ENCODE data around the gene CAMK1D.

GRCh38 chr10:12667052-12667451, 317.7 kb downstream of the CAMK1D start:
- no peak for TF ChIP-seq CTCF (IDR thresholded peaks at IDR 0.05)
- TF ChIP-seq POLR2A (IDR thresholded peaks at IDR 0.05) = no peak

All from heart left ventricle (tissue), 13 donors.